Immature natural killer cell (primary cell): ENCODE measurements around the gene MTG2. TPM values are rescaled to one million over a fixed set of nuclear protein-coding genes. Genes with fewer than 3 reads are reported as not detected.

ENCODE experiments used
- DNase-seq, 3 donors: peaks; one replicate each; pipeline ENCODE4 v3.0.0; 2022; ENCODE audit warnings: mixed read lengths in 1 of 3
- H3K27ac Mint-ChIP-seq, 6 donors: one replicate each; pipeline ENCODE4 v1.8.0; 2020; ENCODE audit warnings: mixed read lengths in 6 of 6, mild to moderate bottlenecking in 5 of 6, inconsistent platforms in 4 of 6, moderate library complexity in 3 of 6
- H3K27me3 Mint-ChIP-seq, 3 donors: one replicate each; pipeline ENCODE4 v1.8.0; 2020 to 2021; ENCODE audit warnings: low read depth in 3 of 3, mild to moderate bottlenecking in 3 of 3, mixed read lengths in 3 of 3, moderate library complexity in 3 of 3, inconsistent platforms in 1 of 3
- H3K36me3 Mint-ChIP-seq, 3 donors: one replicate each; pipeline ENCODE4 v1.8.0; 2020; ENCODE audit warnings: mixed read lengths in 3 of 3, inconsistent platforms in 2 of 3, mild to moderate bottlenecking in 2 of 3
- H3K4me1 Mint-ChIP-seq, 2 donors: one replicate each; pipeline ENCODE4 v1.8.0; 2020; ENCODE audit warnings: inconsistent platforms in 2 of 2, mild to moderate bottlenecking in 2 of 2, mixed read lengths in 2 of 2, moderate library complexity in 1 of 2
- H3K4me3 Mint-ChIP-seq, 5 donors: one replicate each; pipeline ENCODE4 v1.8.0; 2020; ENCODE audit warnings: mild to moderate bottlenecking in 5 of 5, mixed read lengths in 5 of 5, inconsistent platforms in 3 of 5, moderate library complexity in 3 of 5
- H3K9me3 Mint-ChIP-seq, 6 donors: one replicate each; pipeline ENCODE4 v1.8.0; 2020; ENCODE audit warnings: mild to moderate bottlenecking in 6 of 6, mixed read lengths in 6 of 6, inconsistent platforms in 4 of 6, moderate library complexity in 3 of 6
- polyA plus RNA-seq, 3 donors: library from polyadenylated mRNA; unstranded; fragments of 300-500 nt; fragmentation: Illumina TruSeq; gene quantifications; one replicate each; pipeline ENCODE4 v1.2.3, GENCODE V29; 2021

The MTG2 gene
- polyA plus RNA-seq, 3 donors from 2014 or later: 14.5 to 19.6 (median 15.3) TPM

- H3K4me3 Mint-ChIP-seq: no peak overlapping the region
- H3K4me1 Mint-ChIP-seq: no peaks in the 10 kb centered on the region
- H3K36me3 Mint-ChIP-seq: no peaks in the 10 kb centered on the region
- no peak overlapping the region for H3K27ac Mint-ChIP-seq
- DNase-seq: no peak
- H3K9me3 Mint-ChIP-seq: no peaks in the 10 kb centered on the region
- peaks cover 0 to 4% (median 4%) of the 10 kb centered on the region in 3 donors for H3K27me3 Mint-ChIP-seq
These were observed 29.0 kb downstream of the MTG2 start for GRCh38 chr20:62211769-62212288.

- Mint-ChIP-seq H3K4me1 (no peaks in the 10 kb centered on the region), H3K27ac (no peak overlapping the region), H3K4me3 (no peak overlapping the region), H3K9me3 (no peaks in the 10 kb centered on the region), H3K36me3 (no peaks in the 10 kb centered on the region), H3K27me3 (peaks cover 0 to 4% (median 4%) of the 10 kb centered on the region in 3 donors)
- no peak for DNase-seq
These were observed 29.5 kb downstream of the MTG2 start for GRCh38 chr20:62212299-62212698.

- Mint-ChIP-seq H3K9me3 (peaks cover 0 to 1% (median 0%) of the 10 kb centered on the region in 6 donors), H3K36me3 (no peaks in the 10 kb centered on the region), H3K4me1 (peaks cover 0 to 2% of the 10 kb centered on the region in 2 donors), H3K4me3 (no peak overlapping the region), H3K27ac (no peak overlapping the region), H3K27me3 (peaks cover 0 to 8% (median 2%) of the 10 kb centered on the region in 3 donors)
- DNase-seq: no peak
These were observed 31.2 kb downstream of the MTG2 start for GRCh38 chr20:62214067-62214466.

- peaks cover 0 to 1% (median 0%) of the 10 kb centered on the region in 6 donors for H3K9me3 Mint-ChIP-seq
- H3K27ac Mint-ChIP-seq: no peak overlapping the region
- H3K36me3 Mint-ChIP-seq: no peaks in the 10 kb centered on the region
- peaks cover 0 to 8% (median 3%) of the 10 kb centered on the region in 3 donors for H3K27me3 Mint-ChIP-seq
- H3K4me3 Mint-ChIP-seq: no peak overlapping the region
- H3K4me1 Mint-ChIP-seq: peaks cover 0 to 2% of the 10 kb centered on the region in 2 donors
- DNase-seq: no peak
These were observed 32.5 kb downstream of the MTG2 start for GRCh38 chr20:62215020-62215990.

DNA sequence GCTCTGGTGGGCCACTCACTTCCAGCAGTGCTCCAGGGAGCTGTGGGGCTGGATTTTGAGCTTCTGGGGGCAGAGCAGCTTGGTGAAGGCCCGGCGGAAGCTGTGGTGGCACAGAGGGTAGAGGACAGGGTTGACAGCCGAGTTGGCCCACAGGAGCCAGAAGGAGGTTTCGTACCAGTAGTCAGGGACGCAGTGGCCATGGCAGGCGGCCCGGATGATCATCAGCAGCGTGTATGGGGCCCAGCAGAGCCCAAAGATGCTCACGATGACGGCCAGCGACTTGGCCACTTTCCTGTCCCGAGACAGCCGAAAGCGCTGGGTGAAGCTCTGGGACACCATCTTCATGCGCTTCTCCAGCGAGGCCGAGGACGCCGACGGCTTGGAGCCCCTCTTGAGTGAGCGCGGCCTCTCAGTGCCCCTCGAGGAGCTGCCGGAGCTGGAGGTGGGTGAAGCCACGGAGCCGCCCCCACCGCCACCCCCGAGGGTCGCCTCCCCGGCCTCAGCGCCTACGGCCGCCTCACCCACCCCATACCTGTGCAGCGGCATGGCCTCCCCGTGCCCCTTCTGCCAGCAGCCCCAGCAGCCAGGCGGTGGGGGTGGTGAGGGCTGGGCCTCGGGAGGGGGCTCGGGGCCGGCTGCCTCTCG is 33.3 kb downstream of the MTG2 start:
- peaks cover 0 to 1% (median 0%) of the 10 kb centered on the region in 6 donors for H3K9me3 Mint-ChIP-seq
- no peaks in the 10 kb centered on the region for H3K36me3 Mint-ChIP-seq
- no peak overlapping the region for H3K4me3 Mint-ChIP-seq
- H3K27me3 Mint-ChIP-seq: peaks cover 1 to 8% (median 4%) of the 10 kb centered on the region in 3 donors
- peaks cover 0 to 4% of the 10 kb centered on the region in 2 donors for H3K4me1 Mint-ChIP-seq
- H3K27ac Mint-ChIP-seq: no peak overlapping the region
- no peak for DNase-seq

DNA sequence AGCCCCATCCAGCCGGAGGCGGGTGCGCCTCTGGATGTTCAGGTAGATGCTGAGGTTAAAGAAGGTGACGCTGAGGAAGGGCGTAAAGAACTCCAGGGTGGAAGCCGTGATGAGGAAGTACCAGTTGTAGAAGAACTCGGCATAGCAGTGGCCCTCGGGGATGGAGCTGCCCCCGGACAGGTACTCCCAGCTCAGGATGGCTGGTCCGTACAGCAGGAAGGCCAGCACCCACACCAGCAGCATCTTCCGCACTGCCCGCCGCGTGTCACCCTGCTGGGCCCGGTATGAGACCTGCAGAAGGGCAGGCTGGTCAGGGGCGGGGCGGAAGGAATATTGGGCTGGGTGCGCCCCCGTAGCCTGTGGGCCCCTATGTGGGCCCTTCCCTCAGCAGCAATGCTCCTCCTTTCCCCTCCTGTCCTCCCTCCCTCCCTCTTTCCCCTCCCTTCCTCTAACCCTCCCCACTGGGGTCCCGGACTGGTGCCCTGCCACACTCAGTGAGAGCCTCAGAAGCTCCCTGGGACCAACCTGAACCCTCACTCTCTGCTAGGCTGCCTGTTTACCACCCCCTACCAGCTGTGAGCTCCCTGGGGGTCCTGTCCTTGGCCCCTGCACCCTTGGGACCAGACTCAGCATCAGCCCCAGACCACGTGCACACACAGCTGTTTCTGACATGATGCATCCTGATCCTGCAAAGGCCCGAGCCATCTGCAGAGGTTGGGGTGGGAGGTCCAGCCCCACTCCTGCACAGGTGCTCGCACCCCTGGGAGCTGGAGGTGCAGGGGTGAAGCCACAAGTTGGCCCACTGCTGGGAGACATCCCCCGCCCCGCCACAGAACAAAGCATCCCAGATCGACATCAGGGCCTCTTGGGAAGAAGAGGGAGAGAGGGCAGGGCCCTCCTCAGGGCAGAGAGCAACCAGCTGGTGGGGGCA is 34.1 kb downstream of the MTG2 start:
- Mint-ChIP-seq H3K27me3 (peaks cover 1 to 11% (median 8%) of the 10 kb centered on the region in 3 donors), H3K4me1 (peaks cover 0 to 4% of the 10 kb centered on the region in 2 donors), H3K9me3 (peaks cover 0 to 1% (median 0%) of the 10 kb centered on the region in 6 donors), H3K36me3 (no peaks in the 10 kb centered on the region), H3K27ac (no peak overlapping the region), H3K4me3 (no peak overlapping the region)
- DNase-seq: no peak

GRCh38 chr20:62217913-62218773 is 35.3 kb downstream of the MTG2 start:
- peaks cover 5 to 15% (median 8%) of the 10 kb centered on the region in 3 donors for H3K27me3 Mint-ChIP-seq
- peaks cover 0 to 4% of the 10 kb centered on the region in 2 donors for H3K4me1 Mint-ChIP-seq
- H3K4me3 Mint-ChIP-seq: no peak overlapping the region
- no peak overlapping the region for H3K27ac Mint-ChIP-seq
- no peaks in the 10 kb centered on the region for H3K36me3 Mint-ChIP-seq
- H3K9me3 Mint-ChIP-seq: peaks cover 0 to 1% (median 0%) of the 10 kb centered on the region in 6 donors
- no peak for DNase-seq

DNA sequence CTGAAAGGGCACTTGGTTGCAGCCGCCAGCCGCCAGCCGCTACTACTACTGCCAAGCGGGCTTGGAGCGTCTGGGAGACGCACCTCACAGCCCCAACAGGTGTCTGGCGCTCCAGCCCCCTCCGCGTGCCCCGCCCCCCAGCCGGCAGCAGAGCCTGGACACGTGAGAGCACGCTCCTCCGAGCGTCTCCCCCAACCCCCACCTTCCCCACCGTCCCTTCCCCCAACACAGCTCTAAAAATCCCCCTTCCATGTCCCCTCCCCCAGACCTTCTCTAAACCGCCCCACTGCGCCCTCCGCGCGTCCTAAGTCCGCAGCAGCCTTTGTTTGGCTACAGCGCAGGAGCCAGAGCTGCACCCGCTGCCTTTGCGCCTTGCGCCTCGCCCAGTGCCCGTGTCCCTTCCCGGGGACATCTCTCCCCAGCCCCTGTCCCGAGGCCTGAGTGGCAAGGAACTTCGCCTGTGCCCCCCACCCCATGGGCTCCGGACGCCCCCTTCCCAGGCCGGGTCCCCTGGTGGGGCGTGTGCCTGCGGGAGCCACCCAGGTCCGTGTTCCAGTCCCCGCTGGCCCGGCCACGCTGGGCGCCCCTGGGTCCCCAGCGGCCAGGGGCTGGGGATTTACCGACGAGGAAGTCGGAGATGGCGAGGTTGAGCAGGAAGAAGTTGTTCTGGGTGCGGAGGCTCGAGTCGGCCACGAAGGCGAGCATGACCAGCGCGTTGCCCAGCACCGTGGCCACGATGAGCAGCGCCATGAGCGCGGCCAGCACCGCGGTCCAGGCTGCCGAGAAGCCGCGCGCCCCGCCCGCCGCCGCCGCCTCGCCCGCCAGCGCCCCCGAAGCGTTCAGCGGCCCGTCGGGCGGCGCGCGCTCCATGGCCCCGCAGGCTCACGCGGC is 36.5 kb downstream of the MTG2 start:
- peaks cover 0 to 4% of the 10 kb centered on the region in 2 donors for H3K4me1 Mint-ChIP-seq
- H3K27ac Mint-ChIP-seq: no peak overlapping the region
- H3K9me3 Mint-ChIP-seq: peaks cover 0 to 1% (median 0%) of the 10 kb centered on the region in 6 donors
- no peak for DNase-seq
- H3K27me3 Mint-ChIP-seq: peaks cover 5 to 15% (median 8%) of the 10 kb centered on the region in 3 donors
- no peaks in the 10 kb centered on the region for H3K36me3 Mint-ChIP-seq
- peak overlapping the region in 1 of 5 donors; percentile 51 for H3K4me3 Mint-ChIP-seq

GRCh38 chr20:62219992-62220665 is 37.3 kb downstream of the MTG2 start, which contains the start of gene HRH3:
TSS of gene HRH3 (minus strand) at chr20:62220278. CDS start at chr20:62219970, 308 bp downstream.
- peaks cover 10 to 16% (median 11%) of the 10 kb centered on the region in 3 donors for H3K27me3 Mint-ChIP-seq
- H3K4me1 Mint-ChIP-seq: peaks cover 0 to 4% of the 10 kb centered on the region in 2 donors
- H3K27ac Mint-ChIP-seq: no peak within 1 kb of the TSS
- H3K9me3 Mint-ChIP-seq: peaks cover 0 to 1% (median 0%) of the 10 kb centered on the region in 6 donors
- no peaks in the 10 kb centered on the region for H3K36me3 Mint-ChIP-seq
- DNase-seq: peak; percentile 46 to 48 (median 47)
- peak within 1 kb of the TSS in 4 of 5 donors; percentile 10 to 51 (median 30) for H3K4me3 Mint-ChIP-seq

- Mint-ChIP-seq H3K9me3 (peaks cover 0 to 1% (median 0%) of the 10 kb centered on the region in 6 donors), H3K27ac (no peak overlapping the region), H3K4me3 (peak overlapping the region in 4 of 5 donors; percentile 10 to 47 (median 24)), H3K36me3 (no peaks in the 10 kb centered on the region), H3K27me3 (peaks cover 13 to 14% (median 13%) of the 10 kb centered on the region in 3 donors), H3K4me1 (peaks cover 0 to 4% of the 10 kb centered on the region in 2 donors)
- DNase-seq: no peak
These were observed 38.1 kb downstream of the MTG2 start for GRCh38 chr20:62220666-62221568.
